DND-41 (cell line): ENCODE data around the gene TAF1B.
A peak's percentile ranks its signal among the peaks of the same experiment; 100 is the strongest.
"Not testable (repeated sequence)": the region's sequence is repeated elsewhere in the genome, so short reads cannot be mapped to it uniquely, and the experiment has no call there.

Experiments used
- ATAC-seq: fragments of 200-7000 bp; cut with Tn5 transposase; 3 replicates; pipeline ENCODE4 v1.9.1; 2021; ENCODE audit warnings: low read depth; ENCODE audit not compliant: insufficient read depth
- DNase-seq: peaks from one replicate; pipeline ENCODE4 v3.0.0-alpha.2; 2020
- H2AFZ ChIP-seq: 2 replicates; pipeline ENCODE4 v1.6.0; 2012; ENCODE audit warnings: low read depth, low read length
- H3K27ac ChIP-seq: 2 replicates; pipeline ENCODE4 v1.5.1; 2012; ENCODE audit warnings: low read length, inconsistent platforms
- H3K27me3 ChIP-seq: fragments of 200-600 bp; sonication (generic); 2 replicates; pipeline ENCODE4 v1.6.0; 2012; ENCODE audit warnings: low read length, mild to moderate bottlenecking, inconsistent platforms; ENCODE audit not compliant: insufficient read depth, poor library complexity
- H3K36me3 ChIP-seq: 2 replicates; pipeline ENCODE4 v1.5.1; 2012; ENCODE audit warnings: low read length, inconsistent platforms; ENCODE audit not compliant: insufficient read depth
- H3K4me1 ChIP-seq: 2 replicates; pipeline ENCODE4 v1.5.1; 2012; ENCODE audit warnings: mild to moderate bottlenecking, low read length; ENCODE audit not compliant: insufficient read depth
- H3K4me2 ChIP-seq: 2 replicates; pipeline ENCODE4 v1.6.0; 2012; ENCODE audit warnings: mild to moderate bottlenecking, moderate library complexity, low read length, inconsistent platforms; ENCODE audit not compliant: insufficient read depth
- H3K4me3 ChIP-seq, 2 experiments: fragments of 200-600 bp in 1 of 2; shearing (Covaris generic) in 1 of 2; 2 replicates each; pipeline ENCODE4 v1.5.1; 2012 to 2016; ENCODE audit warnings: inconsistent platforms in 2 of 2, low read length in 2 of 2, mild to moderate bottlenecking in 2 of 2, low read depth in 1 of 2, moderate library complexity in 1 of 2
- H3K79me2 ChIP-seq: 2 replicates; pipeline ENCODE4 v1.6.0; 2012; ENCODE audit warnings: low read length, inconsistent platforms; ENCODE audit not compliant: insufficient read depth
- H3K9ac ChIP-seq: 2 replicates; pipeline ENCODE4 v1.6.0; 2012; ENCODE audit warnings: low read depth, mild to moderate bottlenecking, inconsistent platforms, low read length, moderate library complexity
- H3K9me3 ChIP-seq: 2 replicates; pipeline ENCODE4 v1.5.1; 2012; ENCODE audit warnings: low read length, moderate library complexity, mild to moderate bottlenecking, inconsistent platforms; ENCODE audit not compliant: insufficient read depth, severe bottlenecking
- H4K20me1 ChIP-seq: 2 replicates; pipeline ENCODE4 v1.6.0; 2012; ENCODE audit warnings: low read length; ENCODE audit not compliant: insufficient read depth
- EZH2 ChIP-seq: IDR thresholded peaks from 3 replicates; pipeline ENCODE4 v1.6.1; 2012; ENCODE audit warnings: borderline replicate concordance, low read depth, mild to moderate bottlenecking, moderate library complexity, low read length, inconsistent platforms; ENCODE audit not compliant: severe bottlenecking
- TF ChIP-seq, protein P1 (sequence below): IDR thresholded peaks from 2 replicates; pipeline ENCODE4 v1.5.1; 2012; ENCODE audit warnings: borderline replicate concordance, low read length, moderate library complexity, mild to moderate bottlenecking; ENCODE audit not compliant: poor library complexity, severe bottlenecking; ENCODE audit errors: extremely low read depth

The TAF1B gene

GRCh38 chr2:9830685-9831410 is 12.4 kb upstream of the TAF1B start:
- Histone ChIP-seq H3K4me1 (no peaks in the 10 kb centered on the region), H3K36me3 (no peaks in the 10 kb centered on the region), H3K79me2 (no peaks in the 10 kb centered on the region), H3K9ac (no peak overlapping the region), H3K9me3 (no peaks in the 10 kb centered on the region), H3K27ac (no peak overlapping the region), H4K20me1 (no peaks in the 10 kb centered on the region), H2AFZ (no peak overlapping the region), H3K27me3 (peaks cover 18% of the 10 kb centered on the region), H3K4me2 (no peak overlapping the region), H3K4me3 (no peak overlapping the region)
- ATAC-seq: peak; percentile 66; the same call in 2 of the 3 replicates
- no peak for DNase-seq
- TF ChIP-seq EZH2: no peak

DNA sequence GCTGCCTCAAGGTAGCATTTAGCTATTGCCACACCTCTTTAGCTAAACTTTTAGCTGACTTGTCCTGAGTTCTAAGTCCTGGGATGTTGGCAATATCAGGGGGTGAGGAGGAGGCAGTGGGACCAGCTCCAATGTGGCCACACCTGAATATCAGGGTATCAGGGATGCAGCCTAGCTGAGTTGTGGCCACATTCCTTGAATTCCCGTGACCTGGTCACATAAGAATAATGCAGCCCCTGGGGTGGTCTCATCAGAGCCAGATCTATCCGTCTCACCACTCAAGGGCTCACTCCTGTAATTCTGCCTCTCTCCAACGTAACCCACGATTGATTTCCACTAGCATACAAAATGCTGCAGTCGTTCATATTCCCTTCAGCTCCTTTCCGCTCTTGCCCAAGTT is 11.6 kb upstream of the TAF1B start:
- H4K20me1 ChIP-seq: no peaks in the 10 kb centered on the region
- no peak for ATAC-seq
- H3K4me2 ChIP-seq: no peak overlapping the region
- H3K27me3 ChIP-seq: peaks cover 18% of the 10 kb centered on the region
- no peak for DNase-seq
- H2AFZ ChIP-seq: no peak overlapping the region
- H3K4me3 ChIP-seq: no peak overlapping the region
- H3K27ac ChIP-seq: no peak overlapping the region
- H3K36me3 ChIP-seq: no peaks in the 10 kb centered on the region
- no peaks in the 10 kb centered on the region for H3K4me1 ChIP-seq
- H3K9me3 ChIP-seq: no peaks in the 10 kb centered on the region
- TF ChIP-seq EZH2: no peak
- TF ChIP-seq, protein P1, sequence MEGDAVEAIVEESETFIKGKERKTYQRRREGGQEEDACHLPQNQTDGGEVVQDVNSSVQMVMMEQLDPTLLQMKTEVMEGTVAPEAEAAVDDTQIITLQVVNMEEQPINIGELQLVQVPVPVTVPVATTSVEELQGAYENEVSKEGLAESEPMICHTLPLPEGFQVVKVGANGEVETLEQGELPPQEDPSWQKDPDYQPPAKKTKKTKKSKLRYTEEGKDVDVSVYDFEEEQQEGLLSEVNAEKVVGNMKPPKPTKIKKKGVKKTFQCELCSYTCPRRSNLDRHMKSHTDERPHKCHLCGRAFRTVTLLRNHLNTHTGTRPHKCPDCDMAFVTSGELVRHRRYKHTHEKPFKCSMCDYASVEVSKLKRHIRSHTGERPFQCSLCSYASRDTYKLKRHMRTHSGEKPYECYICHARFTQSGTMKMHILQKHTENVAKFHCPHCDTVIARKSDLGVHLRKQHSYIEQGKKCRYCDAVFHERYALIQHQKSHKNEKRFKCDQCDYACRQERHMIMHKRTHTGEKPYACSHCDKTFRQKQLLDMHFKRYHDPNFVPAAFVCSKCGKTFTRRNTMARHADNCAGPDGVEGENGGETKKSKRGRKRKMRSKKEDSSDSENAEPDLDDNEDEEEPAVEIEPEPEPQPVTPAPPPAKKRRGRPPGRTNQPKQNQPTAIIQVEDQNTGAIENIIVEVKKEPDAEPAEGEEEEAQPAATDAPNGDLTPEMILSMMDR: no peak
- no peak overlapping the region for H3K9ac ChIP-seq
- no peaks in the 10 kb centered on the region for H3K79me2 ChIP-seq

- TF ChIP-seq, protein P1: no peak
- no peak for TF ChIP-seq EZH2
- H4K20me1 ChIP-seq: no peaks in the 10 kb centered on the region
- ATAC-seq: no peak
- no peak overlapping the region for H3K27ac ChIP-seq
- no peak for DNase-seq
- no peak overlapping the region for H2AFZ ChIP-seq
- H3K9me3 ChIP-seq: no peaks in the 10 kb centered on the region
- no peak overlapping the region for H3K4me2 ChIP-seq
- H3K9ac ChIP-seq: no peak overlapping the region
- peaks cover 18% of the 10 kb centered on the region for H3K27me3 ChIP-seq
- no peaks in the 10 kb centered on the region for H3K4me1 ChIP-seq
- H3K79me2 ChIP-seq: no peaks in the 10 kb centered on the region
- H3K4me3 ChIP-seq: no peak overlapping the region
- no peaks in the 10 kb centered on the region for H3K36me3 ChIP-seq
Observed at GRCh38 chr2:9832586-9832985, 10.7 kb upstream of the TAF1B start.

DNA sequence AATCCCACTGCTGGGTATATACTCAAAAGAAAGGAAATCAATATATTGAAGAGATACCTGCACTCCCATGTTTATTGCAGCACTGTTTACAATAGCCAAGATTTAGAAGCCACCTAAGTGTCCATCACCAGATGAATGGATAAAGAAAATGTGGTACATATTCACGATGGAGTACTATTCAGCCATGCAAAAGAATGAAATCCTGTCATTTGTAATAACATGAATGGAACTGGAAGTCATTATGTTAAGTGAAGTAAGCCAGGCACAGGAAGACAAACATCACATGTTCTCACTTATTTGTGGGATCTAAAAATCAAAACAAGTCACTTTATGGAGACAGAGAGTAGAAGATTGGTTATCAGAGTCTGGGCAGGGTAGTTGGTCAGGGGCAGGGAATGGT is 8.2 kb upstream of the TAF1B start:
- not testable (repeated sequence) for H3K36me3 ChIP-seq, H2AFZ ChIP-seq, ATAC-seq, H4K20me1 ChIP-seq, DNase-seq, H3K9ac ChIP-seq, H3K4me3 ChIP-seq, H3K9me3 ChIP-seq, H3K4me1 ChIP-seq, H3K79me2 ChIP-seq, H3K4me2 ChIP-seq, H3K27ac ChIP-seq
- H3K27me3 ChIP-seq: peaks cover 14% of the 10 kb centered on the region
